Limb (tissue), 2 donors: Measurements from ENCODE around the gene BATF2.

Experiments used
- DNase-seq, 2 donors: peaks; one replicate each; pipeline ENCODE4 v3.0.0-alpha.2; 2016; ENCODE audit errors: extremely low spot score in 2 of 2

Gene BATF2

GRCh38 chr11:64970731-64971151 lies 26.0 kb downstream of the BATF2 start:
- no peak for DNase-seq

DNA sequence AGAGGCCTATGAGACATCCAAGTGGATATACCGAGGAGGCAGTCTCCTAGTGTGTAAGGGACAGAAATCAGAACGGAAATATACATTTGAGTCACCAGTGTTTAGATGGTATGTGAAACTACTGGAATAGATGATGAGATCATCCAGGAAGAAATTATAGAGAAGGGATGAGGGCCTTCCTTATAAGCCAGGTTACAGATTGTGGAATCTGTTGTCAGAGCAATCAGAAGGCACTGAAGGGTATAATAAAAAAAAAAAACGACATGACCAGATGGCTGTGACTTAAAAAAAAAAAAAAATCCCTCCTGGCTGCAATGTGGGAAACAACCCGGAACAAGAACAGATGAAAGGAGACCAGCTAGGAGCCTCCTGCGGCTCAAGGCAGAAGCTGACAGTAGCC lies 27.6 kb downstream of the BATF2 start:
- no peak for DNase-seq

DNA sequence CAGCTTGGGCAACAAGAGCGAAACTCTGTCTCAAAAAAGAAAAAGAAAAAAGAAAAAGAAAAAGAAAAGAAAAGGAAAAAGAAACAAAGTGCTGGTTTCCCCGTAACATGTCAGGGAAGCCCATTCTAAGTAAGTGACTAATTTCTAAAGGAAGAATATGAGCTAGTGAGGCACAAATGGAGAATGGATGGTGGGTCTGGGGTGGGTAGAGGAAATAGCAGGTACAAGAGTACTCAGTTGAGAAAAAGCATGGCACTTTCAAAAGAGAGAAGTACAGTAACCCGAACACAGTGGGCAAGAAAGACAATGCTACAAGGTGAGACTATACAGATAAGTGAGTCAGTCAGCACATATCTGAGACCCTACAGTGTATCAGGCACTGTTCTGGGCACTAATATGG lies 29.4 kb downstream of the BATF2 start:
- DNase-seq = no peak

DNA sequence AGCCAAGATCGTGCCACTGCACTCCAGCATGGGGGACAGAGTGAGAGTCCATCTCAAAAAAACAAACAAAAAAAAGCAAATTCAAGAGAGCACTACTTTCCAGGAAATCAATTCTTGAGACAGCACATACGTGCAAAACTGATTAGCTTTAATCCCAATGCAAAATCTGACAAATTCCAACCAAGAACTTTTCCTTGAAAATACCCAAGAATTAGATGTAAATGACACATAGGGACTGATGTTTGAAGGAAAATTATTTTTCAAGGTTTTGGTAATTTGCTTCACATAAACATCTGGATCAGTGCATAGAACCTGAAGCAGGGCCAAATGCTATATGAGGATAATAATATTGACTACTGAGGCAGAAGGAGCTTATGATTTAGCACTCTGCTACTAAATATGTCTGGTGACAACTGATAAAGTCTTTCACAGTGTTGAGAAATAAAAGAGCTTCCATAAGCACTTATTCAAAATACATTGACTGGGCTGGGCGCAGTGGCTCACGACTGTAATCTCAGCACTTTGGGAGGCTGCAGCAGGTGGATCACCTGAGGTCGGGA lies 33.6 kb downstream of the BATF2 start:
- DNase-seq = no peak

DNA sequence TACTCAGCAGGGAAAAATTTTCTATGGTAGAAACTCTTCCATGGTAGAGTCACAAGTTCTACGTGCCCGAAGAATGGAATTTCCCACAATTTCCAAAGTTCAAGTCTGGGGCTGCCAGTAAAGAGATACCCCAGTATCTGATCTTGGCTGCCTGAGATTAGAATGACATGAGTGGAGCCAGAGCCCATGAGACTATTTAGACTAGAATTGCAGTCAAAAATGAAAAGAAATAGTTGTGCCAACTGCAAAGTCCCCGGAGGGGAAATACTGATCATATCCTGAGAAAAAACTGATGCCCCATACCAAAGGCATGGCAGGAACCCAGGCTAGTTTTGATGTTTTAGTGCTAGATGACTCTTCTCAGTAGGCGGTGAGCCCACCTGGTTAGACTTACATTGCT lies 36.1 kb downstream of the BATF2 start:
- DNase-seq = no peak

GRCh38 chr11:64959498-64959897 lies 37.3 kb downstream of the BATF2 start:
- no peak for DNase-seq

- no peak for DNase-seq
Measured at GRCh38 chr11:64954201-64954600, 42.6 kb downstream of the BATF2 start.

GRCh38 chr11:64951529-64951928 lies 45.2 kb downstream of the BATF2 start:
- no peak for DNase-seq

DNA sequence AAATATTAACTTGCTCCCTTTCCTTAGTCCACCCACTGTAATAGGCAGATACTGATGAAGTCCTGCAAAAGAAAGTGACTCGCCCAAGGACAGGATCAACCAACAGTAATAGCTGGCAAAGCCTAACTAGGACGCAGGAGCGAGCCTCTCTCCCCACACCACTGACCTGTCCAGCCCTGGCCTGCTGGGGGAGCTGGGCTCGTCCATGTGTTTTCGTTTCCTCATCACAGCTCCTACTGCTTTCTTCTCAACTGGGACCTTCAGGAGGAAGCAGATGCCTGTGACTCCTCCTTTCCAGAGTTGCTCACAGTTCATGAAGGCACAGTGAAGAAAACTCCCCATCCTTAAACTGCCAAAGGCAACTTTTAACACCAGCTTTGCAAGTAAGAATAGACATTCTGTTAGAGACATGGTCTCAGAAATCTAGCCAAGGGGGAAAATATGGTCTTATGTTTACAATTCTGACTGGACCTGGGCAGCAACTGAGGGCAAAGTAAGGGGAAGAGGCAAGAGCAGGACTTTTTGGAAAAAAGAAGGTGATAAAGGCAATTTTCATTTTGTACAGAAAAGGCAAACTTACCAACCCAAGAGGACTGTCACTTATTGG lies 49.5 kb downstream of the BATF2 start:
- no peak for DNase-seq
